ENCODE measurements around the gene EHD1. TPM values are rescaled to one million over a fixed set of nuclear protein-coding genes. Genes with fewer than 3 reads are reported as not detected.

The EHD1 gene
- total RNA-seq, 6 donors from 2014 or later = 43.0 to 167 (median 103) TPM

DNA sequence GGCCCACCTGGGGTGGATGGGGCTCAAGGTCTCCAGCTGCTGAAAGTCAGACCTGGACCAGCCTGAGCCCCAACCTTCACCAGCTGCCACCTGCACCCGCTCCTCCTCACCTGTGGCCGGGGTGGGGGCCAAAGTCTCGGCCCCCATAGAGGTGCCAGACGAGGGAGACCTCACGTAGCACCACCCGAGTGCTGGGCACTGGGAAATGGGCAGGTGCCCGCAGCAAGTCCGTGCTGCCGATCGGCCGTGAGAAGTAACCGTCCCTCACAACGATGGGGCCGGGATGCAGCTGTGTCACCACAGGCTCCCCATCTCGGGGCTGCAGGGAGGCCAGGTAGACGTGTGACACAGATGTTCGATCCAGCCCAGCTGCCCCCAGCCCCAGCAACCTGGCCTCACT lies 22.4 kb upstream of the EHD1 start:
- peaks cover 35 to 99% (median 83%) of the 10 kb centered on the region in 4 donors for H3K36me3 ChIP-seq
- no peaks in the 10 kb centered on the region for H3K27me3 ChIP-seq
- no peak overlapping the region for H3K27ac ChIP-seq
- TF ChIP-seq POLR2AphosphoS5 (IDR thresholded peaks at IDR 0.05) (no peak), EP300 (IDR thresholded peaks at IDR 0.05) (no peak)
- TF ChIP-seq, protein P1, sequence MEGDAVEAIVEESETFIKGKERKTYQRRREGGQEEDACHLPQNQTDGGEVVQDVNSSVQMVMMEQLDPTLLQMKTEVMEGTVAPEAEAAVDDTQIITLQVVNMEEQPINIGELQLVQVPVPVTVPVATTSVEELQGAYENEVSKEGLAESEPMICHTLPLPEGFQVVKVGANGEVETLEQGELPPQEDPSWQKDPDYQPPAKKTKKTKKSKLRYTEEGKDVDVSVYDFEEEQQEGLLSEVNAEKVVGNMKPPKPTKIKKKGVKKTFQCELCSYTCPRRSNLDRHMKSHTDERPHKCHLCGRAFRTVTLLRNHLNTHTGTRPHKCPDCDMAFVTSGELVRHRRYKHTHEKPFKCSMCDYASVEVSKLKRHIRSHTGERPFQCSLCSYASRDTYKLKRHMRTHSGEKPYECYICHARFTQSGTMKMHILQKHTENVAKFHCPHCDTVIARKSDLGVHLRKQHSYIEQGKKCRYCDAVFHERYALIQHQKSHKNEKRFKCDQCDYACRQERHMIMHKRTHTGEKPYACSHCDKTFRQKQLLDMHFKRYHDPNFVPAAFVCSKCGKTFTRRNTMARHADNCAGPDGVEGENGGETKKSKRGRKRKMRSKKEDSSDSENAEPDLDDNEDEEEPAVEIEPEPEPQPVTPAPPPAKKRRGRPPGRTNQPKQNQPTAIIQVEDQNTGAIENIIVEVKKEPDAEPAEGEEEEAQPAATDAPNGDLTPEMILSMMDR (IDR thresholded peaks at IDR 0.05) = no peak
- no peaks in the 10 kb centered on the region for H3K4me1 ChIP-seq
- 94 to 96% methylated on average over 13 to 17 of the region's 17 CpGs for WGBS, 2 donors
- no peaks in the 10 kb centered on the region for H3K9me3 ChIP-seq
- H3K4me3 ChIP-seq = no peak overlapping the region
- peak in 1 of 2 donors; percentile 63 for DNase-seq
- no peak for ATAC-seq (ENCODE audit: low FRiP score in 2 of 2)

DNA sequence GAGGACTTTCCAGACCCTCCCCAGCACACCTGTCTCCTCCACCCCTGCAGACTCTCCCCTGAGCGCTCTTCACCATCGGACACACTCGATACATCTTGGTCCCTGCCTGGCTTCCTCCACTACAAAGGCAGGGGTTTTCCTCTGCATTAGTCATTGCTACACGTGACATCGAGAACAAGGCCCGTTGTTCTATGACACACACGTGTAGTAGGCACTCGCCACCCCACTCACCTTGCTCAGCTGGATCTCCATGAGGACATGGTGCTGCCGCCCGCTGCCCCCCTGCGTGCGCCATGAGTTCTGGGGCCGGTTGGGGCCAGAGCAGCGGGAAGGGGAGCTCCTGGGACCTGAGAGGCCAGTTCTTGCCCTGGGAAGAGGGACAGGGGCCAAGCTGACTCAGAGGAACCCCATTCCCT lies 21.9 kb upstream of the EHD1 start:
- WGBS, 2 donors = 87 to 88% methylated on average over 12 to 14 of the region's 14 CpGs
- Histone ChIP-seq H3K27me3 (no peaks in the 10 kb centered on the region), H3K9me3 (no peaks in the 10 kb centered on the region), H3K27ac (no peak overlapping the region), H3K4me1 (no peaks in the 10 kb centered on the region), H3K4me3 (no peak overlapping the region), H3K36me3 (peaks cover 33 to 97% (median 80%) of the 10 kb centered on the region in 4 donors)
- TF ChIP-seq POLR2A (IDR thresholded peaks at IDR 0.05) (no peak), POLR2AphosphoS5 (IDR thresholded peaks at IDR 0.05) (no peak), EP300 (IDR thresholded peaks at IDR 0.05) (no peak)
- TF ChIP-seq, protein P1 (IDR thresholded peaks at IDR 0.05) = no peak
- ATAC-seq (ENCODE audit: low FRiP score in 2 of 2) (no peak), DNase-seq (peak in 1 of 2 donors; percentile 64)

DNA sequence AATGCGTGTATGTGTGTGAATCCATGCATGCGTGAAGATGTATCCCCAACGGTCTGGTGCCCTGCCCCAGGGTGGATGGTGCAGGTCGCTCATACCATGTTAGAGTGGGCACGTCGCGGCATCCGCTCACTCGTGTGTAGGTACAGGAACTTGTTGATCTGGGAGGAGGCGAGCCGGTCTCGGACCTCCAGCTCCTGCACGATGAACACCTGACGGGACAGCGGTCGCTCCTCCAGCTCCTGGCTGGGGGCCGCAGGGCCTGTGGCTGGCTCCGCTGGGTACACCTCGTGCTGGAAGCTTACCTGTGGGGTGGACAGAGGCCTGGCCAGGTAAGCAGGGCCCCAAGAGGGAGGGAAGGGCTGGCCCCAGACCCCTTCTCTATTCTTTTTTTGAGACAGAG lies 20.1 kb upstream of the EHD1 start:
- ATAC-seq (ENCODE audit: low FRiP score in 2 of 2) = no peak
- DNase-seq = peak in 1 of 2 donors; percentile 80
- TF ChIP-seq POLR2AphosphoS5 (IDR thresholded peaks at IDR 0.05) = no peak
- no peak for TF ChIP-seq POLR2A (IDR thresholded peaks at IDR 0.05)
- TF ChIP-seq, protein P1 (IDR thresholded peaks at IDR 0.05) = no peak
- TF ChIP-seq EP300 (IDR thresholded peaks at IDR 0.05) = no peak
- Histone ChIP-seq H3K27me3 (no peaks in the 10 kb centered on the region), H3K4me3 (no peak overlapping the region), H3K36me3 (peaks cover 31 to 90% (median 72%) of the 10 kb centered on the region in 4 donors), H3K9me3 (no peaks in the 10 kb centered on the region), H3K4me1 (peaks cover 6 to 12% (median 8%) of the 10 kb centered on the region in 4 donors), H3K27ac (no peak overlapping the region)
- 90 to 97% methylated on average over 7 to 19 of the region's 19 CpGs for WGBS, 2 donors

DNA sequence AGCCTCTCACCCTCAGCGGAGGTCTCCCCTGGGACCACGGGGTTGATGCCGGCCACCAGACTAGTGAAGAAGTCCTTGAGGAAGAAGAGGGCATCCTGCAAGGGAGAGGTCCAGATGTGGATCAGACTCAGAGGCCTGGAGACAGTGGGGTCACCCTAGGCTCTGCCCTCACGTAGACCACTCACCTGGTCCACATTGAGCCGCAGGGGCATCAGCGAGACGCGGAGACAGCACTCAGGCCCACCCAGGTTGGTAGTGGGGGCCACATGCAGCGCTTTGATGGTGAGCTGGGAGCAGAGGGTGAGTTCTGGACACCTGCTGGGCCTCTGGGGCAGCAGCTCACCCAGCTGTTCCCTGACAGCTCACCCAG lies 19.6 kb upstream of the EHD1 start:
- H3K27ac ChIP-seq = no peak overlapping the region
- 90 to 100% methylated on average over 6 to 9 of the region's 9 CpGs for WGBS, 2 donors
- no peak overlapping the region for H3K4me3 ChIP-seq
- TF ChIP-seq, protein P1 (IDR thresholded peaks at IDR 0.05) = no peak
- TF ChIP-seq POLR2A (IDR thresholded peaks at IDR 0.05) (no peak), EP300 (IDR thresholded peaks at IDR 0.05) (no peak), POLR2AphosphoS5 (IDR thresholded peaks at IDR 0.05) (no peak)
- no peaks in the 10 kb centered on the region for H3K27me3 ChIP-seq
- H3K4me1 ChIP-seq = peaks cover 8 to 17% (median 11%) of the 10 kb centered on the region in 4 donors
- ATAC-seq (ENCODE audit: low FRiP score in 2 of 2) (no peak), DNase-seq (peak in 1 of 2 donors; percentile 38)
- H3K36me3 ChIP-seq = peaks cover 26 to 85% (median 67%) of the 10 kb centered on the region in 4 donors
- no peaks in the 10 kb centered on the region for H3K9me3 ChIP-seq

DNA sequence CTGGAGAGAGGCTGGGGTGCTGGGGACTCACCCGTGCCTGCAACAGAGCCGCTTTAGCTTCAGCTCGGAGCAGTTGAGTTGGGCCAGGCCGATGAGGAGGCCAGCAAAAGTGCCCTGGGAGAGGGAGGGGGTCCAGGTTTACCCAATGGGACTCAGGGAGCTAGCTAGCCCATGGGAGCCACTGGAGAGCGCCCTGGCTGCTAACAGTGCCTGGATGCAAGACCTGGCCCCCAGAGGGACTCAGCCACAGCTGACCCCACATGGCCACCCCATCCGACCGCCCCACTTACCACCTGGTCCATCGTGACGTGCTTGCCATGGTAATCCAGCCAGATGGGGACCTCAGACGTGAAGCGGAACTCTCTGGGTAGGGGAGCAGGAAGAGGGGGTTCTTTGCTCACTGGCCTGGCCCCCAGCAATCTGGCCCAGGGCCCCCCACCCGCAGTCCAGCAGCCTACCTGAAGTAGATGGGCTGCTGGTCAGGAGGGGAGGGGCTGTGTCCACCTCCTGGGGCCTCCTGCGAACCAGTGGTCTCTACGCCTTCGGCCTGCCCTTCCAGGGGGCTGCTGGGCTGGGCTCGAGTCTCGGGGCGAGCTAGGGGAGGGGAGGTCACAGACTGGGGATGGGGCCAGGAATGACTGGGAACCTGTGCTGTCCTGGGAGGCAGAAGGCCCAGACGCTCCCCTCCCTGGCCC lies 19.1 kb upstream of the EHD1 start:
- DNase-seq = peak; percentile 18 to 65
- no peak overlapping the region for H3K4me3 ChIP-seq
- no peak for ATAC-seq (ENCODE audit: low FRiP score in 2 of 2)
- no peaks in the 10 kb centered on the region for H3K9me3 ChIP-seq
- H3K36me3 ChIP-seq = peaks cover 23 to 79% (median 61%) of the 10 kb centered on the region in 4 donors
- WGBS, 2 donors = 93 to 94% methylated on average over 7 to 19 of the region's 19 CpGs
- TF ChIP-seq EP300 (IDR thresholded peaks at IDR 0.05) (no peak), POLR2A (IDR thresholded peaks at IDR 0.05) (no peak), POLR2AphosphoS5 (IDR thresholded peaks at IDR 0.05) (no peak)
- TF ChIP-seq, protein P1 (IDR thresholded peaks at IDR 0.05) = no peak
- no peak overlapping the region for H3K27ac ChIP-seq
- H3K4me1 ChIP-seq = peaks cover 8 to 17% (median 11%) of the 10 kb centered on the region in 4 donors
- H3K27me3 ChIP-seq = no peaks in the 10 kb centered on the region

All from upper lobe of left lung (tissue), 6 donors.